Measurements from ENCODE around the gene PIP5K1B.

PIP5K1B gene

GRCh38 chr9:68821911-68822310 is 116.9 kb downstream of the PIP5K1B start:
- no peak for DNase-seq

GRCh38 chr9:68822596-68823165 is 117.6 kb downstream of the PIP5K1B start:
- DNase-seq: no peak

GRCh38 chr9:68825762-68826472 is 120.9 kb downstream of the PIP5K1B start:
- no peak for DNase-seq

- no peak for DNase-seq
Observed at GRCh38 chr9:68827837-68828744, 123.1 kb downstream of the PIP5K1B start.

- DNase-seq: no peak
Observed at GRCh38 chr9:68832101-68832500, 127.1 kb downstream of the PIP5K1B start.

GRCh38 chr9:68832861-68833518 is 128.0 kb downstream of the PIP5K1B start:
- no peak for DNase-seq

- no peak for DNase-seq
Observed at GRCh38 chr9:68834931-68835520, 130.0 kb downstream of the PIP5K1B start.

- DNase-seq: no peak
Observed at GRCh38 chr9:68836788-68837187, 131.7 kb downstream of the PIP5K1B start.

- no peak for DNase-seq
Observed at GRCh38 chr9:68838245-68838644, 133.2 kb downstream of the PIP5K1B start.

- no peak for DNase-seq
Observed at GRCh38 chr9:68841276-68842052, 136.4 kb downstream of the PIP5K1B start.

GRCh38 chr9:68842568-68842967 is 137.5 kb downstream of the PIP5K1B start:
- DNase-seq: no peak

GRCh38 chr9:68843239-68843638 is 138.2 kb downstream of the PIP5K1B start:
- DNase-seq: no peak

- DNase-seq: no peak
Observed at GRCh38 chr9:68844157-68844556, 139.1 kb downstream of the PIP5K1B start.

- no peak for DNase-seq
Observed at GRCh38 chr9:68844631-68845612, 139.9 kb downstream of the PIP5K1B start.

GRCh38 chr9:68847765-68848164 is 142.7 kb downstream of the PIP5K1B start:
- no peak for DNase-seq

- DNase-seq: no peak
Observed at GRCh38 chr9:68851657-68852056, 146.6 kb downstream of the PIP5K1B start.

- DNase-seq: no peak
Observed at GRCh38 chr9:68852941-68853340, 147.9 kb downstream of the PIP5K1B start.

- no peak for DNase-seq
Observed at GRCh38 chr9:68859347-68859746, 154.3 kb downstream of the PIP5K1B start.

GRCh38 chr9:68860419-68860818 is 155.4 kb downstream of the PIP5K1B start:
- no peak for DNase-seq

- DNase-seq: no peak
Observed at GRCh38 chr9:68861436-68861835, 156.4 kb downstream of the PIP5K1B start.

- no peak for DNase-seq
Observed at GRCh38 chr9:68867066-68867465, 162.0 kb downstream of the PIP5K1B start.
